NCI-H69 (cell line): ENCODE results near the gene LGALS3BP.

Experiments
- DNase-seq: peaks from one replicate; lab custom pipeline; 2025; lab: John Stamatoyannopoulos, UW

Gene LGALS3BP

DNA sequence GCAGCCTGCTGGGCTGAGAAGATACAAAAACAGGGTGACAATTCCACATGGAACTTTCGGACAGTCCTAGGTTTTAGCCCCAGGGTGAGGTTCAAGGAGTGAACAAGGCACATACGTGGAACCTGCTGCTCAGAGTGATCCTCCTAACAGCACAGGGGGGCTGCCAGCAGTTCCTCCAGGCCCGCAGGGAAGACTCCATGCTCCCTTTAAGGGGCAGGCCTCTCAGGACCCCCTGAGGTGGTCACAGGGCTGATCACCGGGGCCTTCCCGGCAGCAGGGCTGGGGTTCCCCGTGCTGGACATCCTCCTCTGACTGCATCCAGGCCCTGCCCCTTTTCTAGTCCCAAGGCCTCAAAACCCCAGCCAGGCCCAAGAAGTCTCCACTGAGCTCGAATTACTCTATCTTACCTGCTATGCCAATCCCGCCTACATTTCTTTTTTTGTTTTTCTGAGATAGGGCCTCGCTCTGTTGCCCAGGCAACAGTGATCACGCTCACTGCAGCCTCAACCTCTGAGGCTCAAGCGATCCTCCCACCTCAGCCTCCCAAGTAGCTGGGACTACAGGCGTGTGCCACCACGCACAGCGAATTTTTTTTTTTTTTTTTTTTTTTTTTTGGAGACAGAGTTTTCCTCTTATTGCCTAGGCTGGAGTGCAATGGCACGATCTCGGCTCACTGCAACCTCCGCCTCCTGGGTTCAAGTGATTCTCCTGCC lies 19.5 kb upstream of the LGALS3BP start:
- no peak for DNase-seq

DNA sequence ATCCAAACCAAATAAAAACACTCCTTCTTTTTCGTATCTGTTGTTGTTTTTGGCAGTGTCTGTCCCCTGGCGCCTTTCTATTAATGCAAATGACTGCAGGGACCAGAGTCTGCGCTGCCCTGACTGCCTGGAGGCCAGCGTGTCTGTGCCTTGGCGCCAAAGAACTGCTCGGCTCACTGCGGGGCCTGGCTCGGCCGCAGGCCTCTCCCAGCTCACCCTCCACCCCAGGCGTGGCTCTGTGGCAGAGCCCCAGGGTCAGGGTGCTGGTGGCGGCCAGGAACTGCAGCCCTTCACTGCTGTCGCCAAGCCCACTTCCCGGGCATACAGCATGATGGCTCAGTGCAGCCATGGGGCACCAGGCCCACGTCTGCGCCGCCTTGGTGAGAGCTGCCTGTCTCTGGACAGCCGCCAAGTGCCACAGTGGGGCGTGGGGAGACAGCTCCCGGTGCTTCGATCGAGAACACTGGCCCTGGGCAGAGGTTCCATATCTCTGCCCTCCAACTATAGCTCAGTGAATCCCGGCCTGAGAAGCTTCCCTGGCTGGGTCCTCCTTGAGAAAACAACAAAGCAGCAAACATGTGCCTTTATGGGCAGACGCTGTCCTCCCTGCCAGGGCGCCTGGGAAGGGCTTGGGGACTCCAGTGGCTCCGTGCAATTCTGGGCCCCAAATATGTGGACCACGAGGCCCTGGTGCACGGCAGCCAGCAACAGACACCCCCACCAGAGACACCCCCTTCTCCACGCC lies 18.8 kb upstream of the LGALS3BP start:
- DNase-seq: no peak

DNA sequence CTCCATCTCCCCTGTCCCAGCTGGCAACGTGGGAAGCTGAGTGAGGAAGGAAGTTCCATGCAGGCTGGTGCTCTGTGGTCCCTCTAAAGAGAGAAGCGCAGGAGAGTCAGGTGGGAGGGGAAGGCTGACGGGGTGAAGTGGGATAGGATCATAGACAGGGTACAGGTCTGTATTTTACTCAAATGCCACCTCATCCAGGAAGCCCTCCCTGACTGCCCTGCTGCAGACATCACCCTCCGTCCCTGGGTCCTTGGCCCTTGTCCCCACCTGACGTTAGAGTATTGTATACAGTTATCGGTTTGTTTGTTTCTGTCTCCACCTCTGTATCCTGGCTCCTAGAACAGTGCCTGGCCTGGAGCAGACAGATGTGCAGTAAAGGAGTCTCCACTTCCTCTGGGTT lies 18.2 kb upstream of the LGALS3BP start:
- DNase-seq: no peak

DNA sequence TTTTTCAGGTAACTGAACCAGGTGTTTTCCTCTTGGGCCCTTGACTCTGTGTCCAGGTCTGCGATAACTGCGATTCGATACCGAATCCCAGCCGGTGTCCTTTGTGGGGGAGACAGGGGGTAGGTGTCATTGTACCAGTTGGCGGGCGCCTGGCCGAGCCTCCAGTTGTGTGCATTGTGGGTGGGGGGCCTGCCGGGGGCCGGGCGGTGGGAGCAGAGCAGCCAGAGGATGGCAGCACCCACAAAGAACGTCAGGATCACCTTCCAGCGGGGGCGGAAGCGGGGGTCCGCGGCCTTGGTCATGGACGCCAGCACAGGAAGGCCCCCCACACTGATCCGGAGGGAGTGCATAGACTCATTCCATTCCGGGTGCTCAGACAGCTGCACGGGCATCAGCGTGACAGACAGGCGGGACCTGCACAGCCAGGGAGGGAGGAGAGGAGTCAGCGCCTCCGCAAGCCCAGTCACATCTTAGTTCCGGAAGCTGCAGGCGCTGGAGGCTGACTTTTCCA lies 17.6 kb upstream of the LGALS3BP start:
- no peak for DNase-seq

DNA sequence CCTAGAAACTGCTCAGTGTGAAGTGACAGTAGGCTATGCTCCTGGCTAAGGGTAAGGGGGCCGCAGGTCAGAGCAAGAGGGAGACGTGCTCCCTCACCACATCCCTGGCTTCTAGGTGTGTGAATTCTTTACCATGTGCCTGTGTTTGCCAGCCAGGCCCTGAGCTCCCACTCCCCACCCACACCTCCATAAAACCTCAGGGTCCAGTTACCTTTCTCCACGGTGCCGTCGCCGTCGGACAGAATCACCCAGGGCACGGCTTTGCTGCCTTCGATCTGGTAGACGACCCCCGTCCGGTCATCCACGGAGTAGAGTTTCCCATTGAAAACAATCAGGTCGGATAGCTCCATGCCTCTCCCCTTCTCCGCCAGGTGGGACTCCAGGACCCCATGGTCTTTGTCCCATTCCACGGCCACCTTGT lies 17.1 kb upstream of the LGALS3BP start:
- no peak for DNase-seq

DNA sequence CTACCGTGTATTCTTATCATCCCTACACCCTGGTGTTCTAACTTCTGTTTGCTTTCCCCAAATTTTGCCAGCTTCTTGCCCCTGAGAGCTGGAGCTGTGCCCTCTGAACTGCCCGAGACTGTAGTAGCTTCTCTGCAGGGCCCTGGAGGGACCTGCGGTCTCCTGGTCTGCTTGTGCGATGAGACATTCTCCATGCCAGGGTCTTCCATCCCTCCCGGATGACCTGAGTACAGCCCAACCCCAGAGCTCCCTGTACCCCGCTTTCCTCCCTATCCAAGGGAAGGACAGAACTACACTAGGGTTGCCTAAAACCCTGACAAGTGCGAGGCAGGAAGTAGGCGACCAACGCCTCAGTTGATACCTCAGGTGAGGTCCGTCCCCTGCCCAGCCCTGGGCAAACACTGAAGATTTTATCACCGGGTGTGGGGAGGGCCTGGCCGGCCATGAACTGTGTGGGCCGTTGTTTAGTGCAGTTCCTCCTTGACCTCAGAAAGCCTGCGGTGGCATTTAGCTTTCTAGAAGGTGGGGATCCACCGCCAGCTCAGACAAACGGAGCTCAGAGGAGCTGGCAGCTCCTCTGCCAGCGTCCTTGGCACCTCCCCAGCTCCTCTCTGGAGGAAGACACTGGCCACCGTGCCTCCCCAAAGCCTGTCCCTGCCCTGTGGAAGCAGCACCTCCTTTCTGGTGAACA lies 16.2 kb upstream of the LGALS3BP start:
- DNase-seq: no peak

DNA sequence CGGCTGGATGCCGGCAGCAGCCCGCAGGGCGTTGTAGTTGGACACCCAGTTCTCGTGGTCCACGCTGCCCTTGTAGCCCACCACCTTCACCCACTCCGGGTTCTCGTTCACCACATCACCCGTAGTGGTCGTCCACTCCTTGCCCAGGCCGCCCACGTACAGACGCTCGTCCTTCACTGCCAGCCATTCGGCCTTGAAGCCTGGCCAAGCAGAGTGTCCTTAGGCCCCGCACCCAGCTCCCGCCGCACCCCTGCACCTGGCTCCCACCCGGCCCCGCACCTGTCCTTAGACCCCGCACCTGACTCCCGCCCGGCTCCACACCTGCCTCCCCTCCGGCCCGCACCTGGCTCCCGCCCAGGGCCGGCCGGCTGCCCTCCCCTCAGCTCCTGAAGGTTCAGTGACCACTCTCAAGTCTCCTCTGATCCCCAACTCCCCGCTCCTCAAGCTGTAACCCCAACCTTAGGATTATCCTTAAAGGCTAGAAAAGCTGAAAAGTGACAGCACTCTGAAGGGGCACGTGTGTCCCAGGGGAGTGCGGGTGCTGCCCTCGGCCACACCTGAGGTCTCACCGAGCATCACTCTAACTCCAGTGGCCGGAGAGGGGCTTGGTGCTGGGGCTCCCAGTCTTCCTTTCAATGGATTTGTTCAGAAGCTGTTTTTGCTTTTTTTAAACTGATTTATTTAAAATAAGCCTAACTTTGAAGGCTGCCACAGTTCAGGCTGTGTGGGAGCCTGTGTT lies 15.5 kb upstream of the LGALS3BP start:
- DNase-seq: no peak

DNA sequence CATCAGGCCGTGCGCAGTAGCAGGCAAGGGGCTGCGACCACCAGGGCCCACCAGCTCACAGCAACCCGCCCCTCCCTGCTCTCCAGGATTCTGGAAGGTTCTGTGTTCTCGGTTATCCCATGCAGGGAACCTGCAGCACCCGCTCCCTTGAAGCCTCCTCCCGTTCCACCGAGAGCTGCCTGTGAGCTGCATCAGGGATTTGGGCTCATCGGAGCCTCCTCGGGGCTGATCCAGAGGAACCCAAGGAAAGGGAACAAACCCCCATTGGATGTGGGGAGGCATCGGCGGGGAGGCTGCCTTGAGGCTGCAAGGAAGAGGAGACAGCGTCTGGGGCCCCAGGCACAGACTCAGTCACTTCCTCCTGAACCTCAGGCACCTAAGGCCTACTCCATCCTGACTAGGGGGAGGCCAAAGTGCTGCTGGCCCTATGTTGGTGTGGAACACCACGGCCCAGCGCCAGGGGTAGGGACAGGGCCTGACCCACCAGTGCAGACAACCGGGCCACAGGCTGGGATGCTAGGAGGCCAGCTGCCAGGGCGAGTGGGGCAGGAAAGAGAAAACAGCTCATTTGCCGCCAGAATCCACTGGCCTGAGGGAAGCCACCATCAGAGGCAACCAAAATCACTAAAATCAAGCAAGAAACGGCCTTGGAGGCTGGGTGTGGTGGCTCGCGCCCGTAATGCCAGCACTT lies 14.4 kb upstream of the LGALS3BP start:
- no peak for DNase-seq

DNA sequence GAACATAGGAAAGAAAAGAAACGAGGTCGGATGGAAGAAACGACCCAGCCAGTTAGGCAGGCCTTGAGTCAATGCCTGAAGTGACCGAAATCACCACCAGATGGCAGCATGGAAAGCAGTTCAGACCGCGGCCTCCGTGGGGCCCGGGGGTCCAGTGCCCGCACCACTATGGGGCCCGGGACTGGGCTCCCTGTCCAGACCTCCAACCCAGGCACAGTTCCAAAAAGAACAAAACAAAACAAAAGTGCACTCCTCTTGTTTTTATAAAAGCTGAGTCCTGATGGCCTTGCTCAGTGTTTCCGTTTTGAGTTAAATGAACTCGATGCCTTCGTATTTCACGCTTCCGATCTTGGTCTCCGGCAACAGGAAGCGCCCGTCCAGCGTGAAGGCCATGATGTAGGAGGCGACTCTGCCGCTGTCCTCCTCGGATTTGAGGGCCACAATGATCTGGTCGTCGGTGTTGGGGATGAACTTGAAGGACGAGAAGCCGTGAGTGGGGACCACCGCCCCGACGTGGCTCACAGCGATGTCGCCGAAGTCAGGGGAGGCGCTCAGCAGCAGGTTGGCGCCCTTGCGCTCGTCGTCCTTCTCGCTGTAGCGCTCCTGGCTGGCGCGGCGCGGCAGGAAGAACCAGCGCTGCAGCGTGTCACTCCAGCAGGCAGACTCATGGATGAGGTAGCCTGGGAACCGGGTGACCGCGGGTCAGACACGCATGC lies 13.7 kb upstream of the LGALS3BP start:
- DNase-seq: peak; percentile 57

DNA sequence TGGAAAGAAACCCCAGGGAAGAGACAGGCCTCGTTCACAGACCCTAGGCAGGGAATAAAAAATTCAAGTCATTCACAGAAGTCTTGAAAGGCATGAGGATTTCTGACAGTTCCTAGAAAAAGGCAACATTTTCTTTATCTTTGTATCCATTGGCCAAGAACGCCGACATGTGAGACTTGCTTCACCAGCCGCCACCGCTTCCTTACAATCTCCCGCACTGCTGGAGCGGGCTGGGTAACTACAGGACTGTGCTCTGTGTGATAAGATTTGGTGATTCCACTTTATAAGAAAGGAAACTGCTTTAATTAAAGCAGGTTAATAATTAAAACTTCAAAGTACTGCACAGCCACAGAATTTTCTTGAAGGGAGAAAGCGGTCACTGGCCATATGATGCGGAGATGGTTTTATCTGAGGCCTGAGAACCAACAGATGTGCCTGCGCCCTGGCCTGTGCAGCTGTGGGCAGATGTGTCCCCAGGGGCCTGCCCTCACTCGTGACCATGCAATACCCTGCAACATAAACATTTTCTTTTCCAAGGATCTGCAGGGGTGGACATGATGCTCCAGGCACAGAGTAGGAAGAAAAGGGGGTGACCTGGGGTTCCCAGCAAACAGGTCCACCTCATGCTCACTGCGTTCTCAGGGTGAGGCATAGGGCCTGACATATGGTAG lies 13.0 kb upstream of the LGALS3BP start:
- no peak for DNase-seq

DNA sequence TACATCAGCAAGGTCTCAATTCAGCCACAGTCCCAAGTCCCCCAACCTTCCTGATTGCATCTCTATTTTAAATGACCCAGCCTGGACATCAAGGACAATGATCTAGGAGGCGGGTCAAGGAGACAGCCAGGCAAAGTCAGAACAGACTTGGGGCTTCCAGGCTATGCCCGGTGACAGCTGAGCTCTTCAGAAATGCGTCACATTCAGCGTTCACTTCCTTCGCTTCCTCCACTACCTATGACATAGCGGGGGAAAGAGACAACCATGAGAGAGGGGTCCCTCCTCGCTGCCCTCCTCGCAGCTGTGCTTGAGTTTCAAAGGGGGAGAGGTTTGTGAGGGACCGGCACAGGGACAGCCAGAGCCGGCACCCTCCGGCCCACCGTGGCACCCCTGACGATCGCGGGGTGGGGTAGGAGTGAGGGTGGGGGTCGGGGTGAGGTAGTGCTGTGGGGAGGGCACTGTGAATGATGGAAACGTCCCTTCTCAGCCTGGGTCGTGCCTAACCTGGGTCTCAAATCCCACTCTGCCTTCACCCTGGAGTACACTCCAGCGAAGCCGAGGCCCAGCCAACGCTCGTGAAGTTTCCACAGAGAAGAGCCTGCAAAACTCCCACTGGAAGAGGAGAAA lies 12.3 kb upstream of the LGALS3BP start:
- no peak for DNase-seq

DNA sequence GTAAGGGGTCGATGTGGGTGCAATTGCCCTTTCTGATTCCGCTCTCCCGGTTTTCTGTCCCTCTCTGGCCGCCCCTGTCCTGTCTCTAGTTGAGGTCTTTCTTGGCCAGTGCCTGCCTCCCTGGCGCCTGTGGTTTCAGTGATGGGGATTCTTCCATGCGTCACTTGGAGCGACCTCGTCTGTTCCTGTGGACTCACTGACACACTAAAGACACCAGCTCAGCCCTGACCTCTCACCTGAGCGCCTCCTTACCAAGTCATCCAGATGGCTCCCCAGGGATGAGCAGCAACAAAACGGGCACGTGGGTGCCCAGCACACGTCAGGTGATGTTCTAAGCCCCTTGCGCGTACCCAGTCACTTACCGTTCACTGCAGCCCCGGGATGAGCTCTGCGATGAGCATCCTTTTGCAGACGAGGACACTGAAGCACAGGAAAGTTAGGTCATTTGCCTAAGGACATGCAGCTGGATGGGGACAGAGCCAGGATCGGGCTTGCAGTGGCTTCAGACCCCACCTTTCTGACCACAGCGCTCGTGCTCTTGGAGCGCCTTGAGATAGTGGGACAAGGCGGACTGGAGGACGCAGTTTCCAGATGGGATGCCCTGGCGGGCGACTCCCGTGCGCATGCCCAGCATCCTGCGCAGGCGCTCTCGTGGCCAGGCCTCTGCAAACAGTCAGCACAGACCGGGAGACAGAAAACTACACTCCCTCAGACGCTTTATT lies 11.5 kb upstream of the LGALS3BP start:
- DNase-seq: peak; percentile 66

DNA sequence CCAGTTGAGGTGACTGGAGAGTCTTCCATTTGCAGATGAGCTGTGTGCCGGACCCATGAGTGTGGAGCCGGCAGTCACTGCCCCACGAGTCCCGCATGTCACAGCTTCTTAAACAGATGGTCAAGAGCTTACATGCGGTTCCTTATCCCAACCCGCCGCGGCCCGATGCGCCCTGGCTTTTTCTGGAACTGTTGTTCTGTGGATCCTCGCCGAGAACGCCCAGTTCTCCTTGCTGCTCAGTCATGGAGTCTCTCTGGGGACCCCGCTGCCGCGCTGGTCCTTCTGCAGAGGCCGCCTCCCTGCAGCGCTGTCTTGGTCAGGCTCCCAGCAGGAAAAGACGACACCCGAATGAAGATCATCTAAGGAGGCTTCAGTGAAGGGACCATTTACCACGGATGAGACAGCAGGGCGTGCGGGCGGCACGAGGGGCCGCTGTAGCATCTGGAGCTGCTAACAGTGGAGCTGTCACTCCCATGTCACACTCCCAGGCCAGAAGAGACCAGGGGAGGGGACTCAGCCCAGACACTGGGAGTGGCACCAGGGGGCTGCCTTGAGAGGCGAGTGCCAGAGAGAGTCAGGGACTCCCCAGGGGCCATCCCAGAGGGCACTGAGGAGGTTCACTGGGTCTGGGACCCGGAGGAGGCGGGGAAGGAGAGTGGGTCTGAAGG lies 10.8 kb upstream of the LGALS3BP start:
- DNase-seq: no peak

DNA sequence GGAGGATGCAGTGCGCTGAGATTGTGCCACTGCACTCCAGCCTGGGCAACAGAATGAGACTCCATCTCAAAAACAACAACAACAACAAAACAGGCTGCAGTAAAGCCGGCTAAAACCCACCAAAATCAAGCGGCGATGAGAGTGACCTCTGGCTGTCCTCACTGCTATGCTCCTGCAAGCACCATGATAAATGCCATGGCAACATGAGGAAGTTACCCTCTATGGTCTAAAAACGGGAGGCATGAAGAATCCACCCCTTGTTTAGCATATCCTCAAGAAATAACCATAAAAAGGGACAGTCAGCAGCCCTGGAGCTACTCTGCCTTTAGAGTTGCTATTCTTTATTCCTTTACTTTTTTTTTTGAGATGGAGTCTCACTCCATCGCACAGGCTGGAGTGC lies 8.4 kb upstream of the LGALS3BP start:
- DNase-seq: no peak

DNA sequence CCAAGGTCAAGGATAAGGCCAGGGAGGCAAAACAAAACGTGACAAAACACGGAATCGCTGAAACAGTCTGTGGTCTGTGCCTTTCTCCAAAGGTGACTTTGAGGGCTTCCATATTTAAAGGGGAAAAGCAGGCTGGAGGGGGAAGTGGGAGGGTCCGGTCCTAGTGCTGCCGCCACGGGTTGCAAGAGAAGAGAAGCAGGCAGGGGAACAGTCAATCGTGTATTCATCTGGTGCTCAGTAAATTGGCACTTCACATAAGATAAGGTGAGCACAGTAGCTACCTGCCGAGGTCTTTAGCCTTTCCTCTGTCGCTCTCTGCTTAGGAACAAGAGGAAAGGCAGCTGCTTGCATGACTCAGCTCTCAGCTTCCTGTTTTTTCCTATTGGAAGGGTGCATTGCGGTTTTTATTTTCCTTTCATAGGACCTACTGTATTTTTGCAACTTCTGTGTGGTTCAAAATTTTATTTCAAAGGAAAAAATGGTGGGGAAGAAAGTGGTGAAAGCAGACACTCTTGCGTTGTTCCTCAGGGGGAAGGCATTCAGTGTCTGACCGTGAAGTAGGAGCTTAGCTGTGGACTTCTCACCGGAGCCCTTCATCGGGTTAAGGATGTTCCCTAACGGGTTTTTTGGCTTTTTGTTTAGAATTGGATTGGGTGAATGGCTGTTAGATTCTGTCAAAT lies 7.1 kb upstream of the LGALS3BP start:
- DNase-seq: peak; percentile 87

DNA sequence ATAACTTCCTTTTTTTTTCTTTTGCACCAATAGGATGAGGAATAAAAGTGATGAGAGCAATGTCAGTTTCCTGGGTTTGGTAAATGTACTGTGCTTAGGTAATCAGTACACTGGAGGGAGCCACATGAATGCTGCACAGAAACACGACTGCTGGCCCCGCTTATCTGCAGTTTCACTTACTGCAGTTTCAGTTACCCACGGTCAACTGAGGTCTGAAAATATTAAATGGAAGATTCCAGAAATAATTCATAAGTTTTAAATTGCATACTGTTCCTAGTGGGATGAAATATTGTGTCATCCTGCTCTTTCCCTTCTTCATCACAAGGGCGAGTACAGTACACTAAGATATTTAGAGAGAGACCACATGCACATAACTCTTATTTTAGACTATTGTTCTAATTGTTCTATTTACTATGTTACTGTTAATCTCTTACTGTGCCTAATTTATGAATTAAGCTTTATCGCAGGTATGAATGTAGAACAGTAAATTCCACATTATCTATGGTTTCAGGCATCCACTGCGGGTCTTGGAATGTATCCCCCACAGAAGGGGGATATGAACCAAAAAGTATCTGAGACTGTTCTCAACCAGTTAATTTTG lies 6.4 kb upstream of the LGALS3BP start:
- peak; percentile 25 for DNase-seq

DNA sequence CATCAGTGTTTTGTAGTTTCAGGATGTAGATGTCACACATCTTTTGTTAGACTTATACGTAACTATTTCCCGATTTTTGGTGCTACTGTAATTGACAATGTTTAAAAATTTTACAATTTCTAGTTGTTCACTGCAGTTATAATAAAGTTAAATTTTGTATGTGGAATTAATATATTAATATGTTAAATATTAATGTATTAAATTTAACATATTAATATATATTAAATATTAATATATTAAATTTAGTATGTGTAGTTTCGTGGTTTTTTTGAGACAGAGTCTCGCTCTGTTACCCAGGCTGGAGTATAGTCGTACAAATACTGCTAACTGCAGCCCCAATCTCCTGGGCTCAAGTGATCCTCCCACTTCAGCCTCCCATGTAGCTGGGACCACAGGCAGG lies 5.7 kb upstream of the LGALS3BP start:
- DNase-seq: no peak
